BE2C (cell line): ENCODE data around the gene BIN1.

Experiments
- DNase-seq: peaks from one replicate; pipeline ENCODE4 v3.0.0-alpha.2; 2020
- H3K27me3 ChIP-seq: fragments of 250-450 bp; sonication (Bioruptor Pico); 2 replicates; pipeline ENCODE4 v1.5.1; 2020; ENCODE audit warnings: mild to moderate bottlenecking
- H3K36me3 ChIP-seq: fragments of 250-450 bp; sonication (Bioruptor Pico); 2 replicates; pipeline ENCODE4 v1.5.1; 2020; ENCODE audit warnings: mild to moderate bottlenecking
- H3K4me1 ChIP-seq: fragments of 250-450 bp; sonication (Bioruptor Pico); 2 replicates; pipeline ENCODE4 v1.5.1; 2020
- H3K4me3 ChIP-seq: 2 replicates; pipeline ENCODE4 v1.5.1; 2011; ENCODE audit warnings: low read depth, low read length
- H3K9me3 ChIP-seq: fragments of 250-450 bp; sonication (Bioruptor Pico); 2 replicates; pipeline ENCODE4 v1.5.1; 2020
- CTCF ChIP-seq: IDR thresholded peaks from 2 replicates; pipeline ENCODE4 v1.5.1; 2012; ENCODE audit warnings: mild to moderate bottlenecking, low read depth, low read length

BIN1 gene

GRCh38 chr2:127149384-127149783 lies 42.4 kb upstream of the BIN1 start:
- H3K9me3 ChIP-seq, result no peaks in the 10 kb centered on the region

GRCh38 chr2:127146820-127147502 lies 40.0 kb upstream of the BIN1 start:
- no peaks in the 10 kb centered on the region for H3K9me3 ChIP-seq
- no peaks in the 10 kb centered on the region for H3K4me1 ChIP-seq
- no peak overlapping the region for H3K4me3 ChIP-seq
- DNase-seq, result no peak
- H3K27me3 ChIP-seq, result no peaks in the 10 kb centered on the region
- H3K36me3 ChIP-seq, result no peaks in the 10 kb centered on the region
- no peak for TF ChIP-seq CTCF

More at GRCh38 chr2:127149384-127149783, 42.4 kb upstream of the BIN1 start:
- no peak for TF ChIP-seq CTCF
- no peaks in the 10 kb centered on the region for H3K27me3 ChIP-seq
- DNase-seq, result no peak
- H3K36me3 ChIP-seq, result no peaks in the 10 kb centered on the region
- H3K4me3 ChIP-seq, result no peak overlapping the region
- H3K4me1 ChIP-seq, result no peaks in the 10 kb centered on the region

- no peaks in the 10 kb centered on the region for H3K36me3 ChIP-seq
- DNase-seq, result no peak
- H3K4me1 ChIP-seq, result no peaks in the 10 kb centered on the region
- TF ChIP-seq CTCF, result no peak
- no peaks in the 10 kb centered on the region for H3K9me3 ChIP-seq
- no peaks in the 10 kb centered on the region for H3K27me3 ChIP-seq
- no peak overlapping the region for H3K4me3 ChIP-seq
Observed at GRCh38 chr2:127146071-127146725, 39.2 kb upstream of the BIN1 start.

- TF ChIP-seq CTCF, result no peak
- no peaks in the 10 kb centered on the region for H3K36me3 ChIP-seq
- H3K4me1 ChIP-seq, result no peaks in the 10 kb centered on the region
- DNase-seq, result no peak
- H3K27me3 ChIP-seq, result no peaks in the 10 kb centered on the region
- no peaks in the 10 kb centered on the region for H3K9me3 ChIP-seq
- H3K4me3 ChIP-seq, result no peak overlapping the region
Observed at GRCh38 chr2:127145280-127145895, 38.4 kb upstream of the BIN1 start.

GRCh38 chr2:127143841-127144782 lies 37.2 kb upstream of the BIN1 start:
- no peak for DNase-seq
- H3K36me3 ChIP-seq, result no peaks in the 10 kb centered on the region
- no peaks in the 10 kb centered on the region for H3K4me1 ChIP-seq
- no peak overlapping the region for H3K4me3 ChIP-seq
- no peak for TF ChIP-seq CTCF
- H3K27me3 ChIP-seq, result no peaks in the 10 kb centered on the region
- H3K9me3 ChIP-seq, result no peaks in the 10 kb centered on the region
